Type B pancreatic cell (in vitro differentiated cells): Measurements from ENCODE around the gene SATB1. TPM values are rescaled to one million over a fixed set of nuclear protein-coding genes. Genes with fewer than 3 reads are reported as not detected.

ENCODE experiments used
- DNase-seq: peaks from one replicate; pipeline ENCODE4 v3.0.0; 2021; ENCODE audit warnings: mixed read lengths; ENCODE audit not compliant: unreplicated experiment; ENCODE audit errors: extremely low spot score
- H3K27ac Mint-ChIP-seq: 2 replicates; pipeline ENCODE4 v1.8.0; 2021; ENCODE audit warnings: mild to moderate bottlenecking, mixed read lengths
- H3K27me3 Mint-ChIP-seq: 2 replicates; pipeline ENCODE4 v1.8.0; 2021; ENCODE audit warnings: mixed read lengths
- H3K36me3 Mint-ChIP-seq: 2 replicates; pipeline ENCODE4 v1.8.0; 2021; ENCODE audit warnings: mixed read lengths
- H3K4me1 Mint-ChIP-seq: one replicate; pipeline ENCODE4 v1.8.0; 2021; ENCODE audit warnings: mixed read lengths; ENCODE audit not compliant: unreplicated experiment
- H3K4me3 Mint-ChIP-seq: 2 replicates; pipeline ENCODE4 v1.8.0; 2021; ENCODE audit warnings: mild to moderate bottlenecking, mixed read lengths
- H3K9me3 Mint-ChIP-seq: 2 replicates; pipeline ENCODE4 v1.8.0; 2021; ENCODE audit warnings: mixed read lengths
- total RNA-seq: library from RNA; stranded (reverse); gene quantifications from 2 replicates; pipeline ENCODE4 v1.2.1, GENCODE V29; 2021; ENCODE audit warnings: low replicate concordance
- TF ChIP-seq, protein P1 (sequence below): fragments of 200-600 bp; sonication (generic); conservative IDR thresholded peaks from 2 replicates; pipeline ENCODE4 v1.5.0; 2021; ENCODE audit warnings: antibody characterized with exemption, mild to moderate bottlenecking

SATB1 gene
- total RNA-seq, 1 donor from 2014 or later = 39.9 TPM

DNA sequence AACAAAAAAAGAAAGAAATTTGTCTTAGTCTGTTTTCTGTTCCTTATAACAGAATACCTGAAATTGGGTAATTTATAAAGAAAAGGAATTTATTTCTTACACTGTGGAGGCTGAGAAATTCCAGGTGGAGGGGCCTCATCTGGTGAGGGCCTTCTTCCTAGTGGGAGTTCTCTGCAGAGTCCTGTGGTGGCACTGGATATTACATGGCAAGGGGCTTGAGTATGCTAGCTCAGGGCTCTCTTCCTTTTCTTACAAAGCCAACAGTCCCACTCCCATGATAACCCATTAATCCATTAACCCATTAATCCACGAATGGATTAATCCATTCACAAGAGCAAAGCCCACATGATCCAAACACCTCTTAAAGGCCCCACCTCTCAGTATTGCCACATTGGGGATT, 2.9 kb upstream of the SATB1 start:
- Mint-ChIP-seq H3K36me3 (no peaks in the 10 kb centered on the region), H3K4me1 (peaks cover 5% of the 10 kb centered on the region), H3K27ac (no peak overlapping the region), H3K27me3 (peaks cover 11% of the 10 kb centered on the region), H3K4me3 (peak overlapping the region; percentile 43), H3K9me3 (no peaks in the 10 kb centered on the region)
- DNase-seq = no peak
- TF ChIP-seq, protein P1, sequence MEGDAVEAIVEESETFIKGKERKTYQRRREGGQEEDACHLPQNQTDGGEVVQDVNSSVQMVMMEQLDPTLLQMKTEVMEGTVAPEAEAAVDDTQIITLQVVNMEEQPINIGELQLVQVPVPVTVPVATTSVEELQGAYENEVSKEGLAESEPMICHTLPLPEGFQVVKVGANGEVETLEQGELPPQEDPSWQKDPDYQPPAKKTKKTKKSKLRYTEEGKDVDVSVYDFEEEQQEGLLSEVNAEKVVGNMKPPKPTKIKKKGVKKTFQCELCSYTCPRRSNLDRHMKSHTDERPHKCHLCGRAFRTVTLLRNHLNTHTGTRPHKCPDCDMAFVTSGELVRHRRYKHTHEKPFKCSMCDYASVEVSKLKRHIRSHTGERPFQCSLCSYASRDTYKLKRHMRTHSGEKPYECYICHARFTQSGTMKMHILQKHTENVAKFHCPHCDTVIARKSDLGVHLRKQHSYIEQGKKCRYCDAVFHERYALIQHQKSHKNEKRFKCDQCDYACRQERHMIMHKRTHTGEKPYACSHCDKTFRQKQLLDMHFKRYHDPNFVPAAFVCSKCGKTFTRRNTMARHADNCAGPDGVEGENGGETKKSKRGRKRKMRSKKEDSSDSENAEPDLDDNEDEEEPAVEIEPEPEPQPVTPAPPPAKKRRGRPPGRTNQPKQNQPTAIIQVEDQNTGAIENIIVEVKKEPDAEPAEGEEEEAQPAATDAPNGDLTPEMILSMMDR = no peak

DNA sequence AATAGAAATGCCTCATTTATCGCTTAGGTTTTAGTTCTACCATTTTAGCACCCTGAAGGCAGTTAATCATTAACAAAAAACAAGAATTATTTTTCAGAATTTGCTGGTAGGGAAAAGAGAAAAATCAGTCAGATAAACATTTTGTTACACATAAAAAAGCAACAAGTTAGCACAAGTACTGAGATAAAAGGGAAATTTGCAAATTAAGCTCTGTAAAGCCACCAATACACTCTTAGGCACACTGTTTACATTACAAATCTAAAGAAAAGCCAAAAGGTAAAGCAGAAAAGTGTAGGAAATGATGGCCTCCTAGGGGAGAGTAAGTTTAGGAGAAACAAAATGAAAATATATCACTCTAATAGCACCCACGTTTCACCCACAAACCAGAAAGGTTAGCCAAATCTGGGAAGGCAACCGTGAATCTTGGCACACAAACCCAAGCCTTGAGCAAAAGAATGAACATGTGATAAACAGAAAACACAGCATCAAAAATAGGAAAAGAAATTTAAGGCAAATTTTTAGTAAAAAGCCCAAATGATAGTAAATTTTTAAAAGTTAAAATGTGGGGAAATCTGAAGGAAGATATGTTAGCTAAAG, 1.6 kb upstream of the SATB1 start:
- peaks cover 8% of the 10 kb centered on the region for H3K27me3 Mint-ChIP-seq
- H3K36me3 Mint-ChIP-seq = no peaks in the 10 kb centered on the region
- no peak for DNase-seq
- H3K27ac Mint-ChIP-seq = peak overlapping the region; percentile 21
- H3K4me3 Mint-ChIP-seq = peak overlapping the region; percentile 76
- no peaks in the 10 kb centered on the region for H3K9me3 Mint-ChIP-seq
- TF ChIP-seq, protein P1 = no peak
- peaks cover 6% of the 10 kb centered on the region for H3K4me1 Mint-ChIP-seq

DNA sequence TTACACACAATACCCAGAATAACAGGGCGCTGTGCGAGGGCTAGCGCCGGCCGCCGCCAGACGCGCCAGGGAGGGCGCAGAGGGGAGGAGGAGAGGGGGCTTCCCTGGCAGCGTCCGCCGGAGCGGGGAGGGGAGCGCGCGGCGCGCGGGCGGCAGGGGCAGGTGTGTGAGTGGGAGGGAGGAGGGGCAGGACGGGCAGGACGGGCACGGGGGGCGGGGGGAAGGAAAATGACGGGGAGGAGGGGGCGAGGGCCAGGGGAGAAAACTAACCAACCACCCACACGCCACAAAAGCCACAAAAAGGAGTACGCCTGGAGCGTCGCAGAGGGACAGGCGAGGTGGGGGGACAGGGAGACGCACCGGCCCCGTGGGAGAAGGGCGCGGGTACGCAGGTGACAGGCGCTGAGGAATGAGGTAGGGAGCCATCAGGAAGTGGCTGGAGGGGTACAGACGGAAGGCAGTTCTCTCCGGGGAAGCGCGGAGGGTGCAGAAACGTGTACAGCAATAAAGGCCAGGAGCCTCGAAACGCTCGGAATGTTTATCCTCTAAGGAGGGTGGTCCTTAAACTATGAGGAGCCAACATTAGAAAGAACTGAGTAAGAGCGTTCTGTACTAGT, 610 bp upstream of the SATB1 start:
- Mint-ChIP-seq H3K36me3 (peaks cover 3% of the 10 kb centered on the region), H3K9me3 (no peaks in the 10 kb centered on the region), H3K4me1 (peaks cover 6% of the 10 kb centered on the region), H3K27me3 (peaks cover 4% of the 10 kb centered on the region), H3K27ac (peak overlapping the region; percentile 98), H3K4me3 (peak overlapping the region; percentile 90)
- TF ChIP-seq, protein P1 = no peak
- DNase-seq = peak; percentile 77

GRCh38 chr3:18424213-18424728, 868 bp downstream of the SATB1 start:
- no peaks in the 10 kb centered on the region for H3K9me3 Mint-ChIP-seq
- H3K4me1 Mint-ChIP-seq = peaks cover 15% of the 10 kb centered on the region
- H3K27me3 Mint-ChIP-seq = no peaks in the 10 kb centered on the region
- H3K4me3 Mint-ChIP-seq = peak overlapping the region; percentile 90
- no peak for DNase-seq
- H3K27ac Mint-ChIP-seq = peak overlapping the region; percentile 79
- TF ChIP-seq, protein P1 = no peak
- peaks cover 13% of the 10 kb centered on the region for H3K36me3 Mint-ChIP-seq

- Mint-ChIP-seq H3K36me3 (peaks cover 13% of the 10 kb centered on the region), H3K27ac (peak overlapping the region; percentile 79), H3K27me3 (no peaks in the 10 kb centered on the region), H3K9me3 (no peaks in the 10 kb centered on the region), H3K4me1 (peaks cover 17% of the 10 kb centered on the region), H3K4me3 (peak overlapping the region; percentile 90)
- TF ChIP-seq, protein P1 = no peak
- DNase-seq = no peak
Measured at GRCh38 chr3:18423401-18424212, 1.5 kb downstream of the SATB1 start.
